Activated effector memory CD4-positive, alpha-beta T cell treated with anti-CD3 and anti-CD28 coated beads, Interleukin-2, amount 50 U/mL, for 16 hours (primary cell): ENCODE data around the gene NT5DC2.

Experiments
- DNase-seq: peaks from one replicate; pipeline ENCODE4 v3.0.0-alpha.2; 2020

NT5DC2 gene

GRCh38 chr3:52524752-52525679 lies 8.6 kb downstream of the NT5DC2 start:
- no peak for DNase-seq

GRCh38 chr3:52524258-52524751 lies 9.4 kb downstream of the NT5DC2 start:
- DNase-seq, result no peak

- no peak for DNase-seq
Measured at GRCh38 chr3:52523386-52524257, 10.0 kb downstream of the NT5DC2 start.

- DNase-seq, result no peak
Measured at GRCh38 chr3:52522651-52523251, 10.9 kb downstream of the NT5DC2 start.

GRCh38 chr3:52521881-52522650 lies 11.6 kb downstream of the NT5DC2 start:
- no peak for DNase-seq

GRCh38 chr3:52521488-52521824 lies 12.2 kb downstream of the NT5DC2 start:
- no peak for DNase-seq

GRCh38 chr3:52520716-52521487 lies 12.8 kb downstream of the NT5DC2 start:
- no peak for DNase-seq

- DNase-seq, result no peak
Measured at GRCh38 chr3:52520141-52520667, 13.5 kb downstream of the NT5DC2 start.

GRCh38 chr3:52519445-52520140 lies 14.1 kb downstream of the NT5DC2 start:
- DNase-seq, result no peak

GRCh38 chr3:52518723-52519444 lies 14.8 kb downstream of the NT5DC2 start:
- no peak for DNase-seq

GRCh38 chr3:52517796-52518722 lies 15.6 kb downstream of the NT5DC2 start:
- no peak for DNase-seq

- no peak for DNase-seq
Measured at GRCh38 chr3:52516509-52517195, 17.0 kb downstream of the NT5DC2 start.

GRCh38 chr3:52515192-52515591 lies 18.5 kb downstream of the NT5DC2 start:
- no peak for DNase-seq

- DNase-seq, result no peak
Measured at GRCh38 chr3:52514576-52514975, 19.1 kb downstream of the NT5DC2 start.

GRCh38 chr3:52513281-52513680 lies 20.4 kb downstream of the NT5DC2 start:
- no peak for DNase-seq

- no peak for DNase-seq
Measured at GRCh38 chr3:52512727-52513126, 20.9 kb downstream of the NT5DC2 start.

- DNase-seq, result no peak
Measured at GRCh38 chr3:52512105-52512504, 21.6 kb downstream of the NT5DC2 start.

- no peak for DNase-seq
Measured at GRCh38 chr3:52511509-52511908, 22.1 kb downstream of the NT5DC2 start.
